GM12878 (cell line): ENCODE results near the gene SAMHD1. TPM values are rescaled to one million over a fixed set of nuclear protein-coding genes. Genes with fewer than 3 reads are reported as not detected.

Experiments used
- ATAC-seq: fragments of 200-7000 bp; cut with Tn5 transposase; 3 replicates; pipeline ENCODE4 v1.9.1; 2020; ENCODE audit warnings: mild to moderate bottlenecking, moderate library complexity
- BruUV-seq: library from RNA; stranded (reverse); fragments of 400-500 nt; replicated peaks from 2 replicates; lab custom pipeline; 2021; lab: Mats Ljungman, UMichigan
- CTCF ChIA-PET: fragments of 300-600 bp; sonication (Branson Sonifier 250); formaldehyde crosslinking; extraction: SDS; loops from one replicate; lab custom pipeline; 2021; ENCODE audit warnings: inconsistent platforms; lab: Yijun Ruan, JAX
- POLR2A ChIA-PET: fragments of 350-600 bp; formaldehyde crosslinking; extraction: SDS; loops from one replicate; lab custom pipeline; 2021; ENCODE audit warnings: inconsistent platforms; lab: Charles Lee
- RAD21 ChIA-PET: fragments of 300-600 bp; sonication (Branson Sonifier 250); formaldehyde crosslinking; loops from one replicate; lab custom pipeline; 2023; ENCODE audit warnings: antibody characterized with exemption; ENCODE audit not compliant: unreplicated experiment; lab: Charles Lee
- SMC1A ChIA-PET: fragments of 300-600 bp; sonication (Branson Sonifier 250); formaldehyde crosslinking; loops from one replicate; lab custom pipeline; 2023; ENCODE audit not compliant: unreplicated experiment, uncharacterized antibody; lab: Charles Lee
- DNase-seq: peaks from one replicate; pipeline ENCODE4 v3.0.0-alpha.2; 2011; ENCODE audit warnings: low read depth, low spot score
- FAIRE-seq: peaks from 3 replicates; lab custom pipeline; 2011; peaks lifted over from hg19 to GRCh38; lab: Jason Lieb, UNC
- H2AFZ ChIP-seq: 2 replicates; pipeline ENCODE4 v1.6.0; 2011; ENCODE audit warnings: low read depth, low read length, control low read depth; ENCODE audit not compliant: control insufficient read depth
- H3K27ac ChIP-seq: 2 replicates; pipeline ENCODE4 v1.5.1; 2011; ENCODE audit warnings: control low read depth; ENCODE audit not compliant: control insufficient read depth, insufficient read depth
- H3K27me3 ChIP-seq, 2 experiments: replicated peaks in 1 of 2; 2 replicates each; pipeline versions ENCODE4 v1.6.0 to v1.6.1; 2011; ENCODE audit warnings: low read length in 1 of 2; ENCODE audit not compliant: control insufficient read depth in 2 of 2, insufficient read depth in 2 of 2
- H3K36me3 ChIP-seq, 2 experiments: 2 replicates each; pipeline ENCODE4 v1.5.1; 2011; ENCODE audit warnings: low read length in 1 of 2; ENCODE audit not compliant: control insufficient read depth in 2 of 2, insufficient read depth in 2 of 2
- H3K4me1 ChIP-seq: 2 replicates; pipeline ENCODE4 v1.6.1; 2011; ENCODE audit warnings: mild to moderate bottlenecking, low read length, moderate library complexity, mixed read lengths; ENCODE audit not compliant: control insufficient read depth, insufficient read depth
- H3K4me2 ChIP-seq: 2 replicates; pipeline ENCODE4 v1.6.0; 2011; ENCODE audit warnings: control low read depth; ENCODE audit not compliant: control insufficient read depth, insufficient read depth
- H3K4me3 ChIP-seq: fragments of 200-600 bp; sonication (generic); 2 replicates; pipeline ENCODE4 v1.5.1; 2016
- H3K79me2 ChIP-seq: 2 replicates; pipeline ENCODE4 v1.6.0; 2011; ENCODE audit warnings: low read length; ENCODE audit not compliant: control insufficient read depth, insufficient read depth
- H3K9ac ChIP-seq: 2 replicates; pipeline ENCODE4 v1.8.0; 2011; ENCODE audit warnings: low read length, control low read depth, mixed read lengths; ENCODE audit not compliant: control insufficient read depth, insufficient read depth
- H3K9me3 ChIP-seq: replicated peaks from 3 replicates; pipeline ENCODE4 v1.5.1; 2011; ENCODE audit warnings: mild to moderate bottlenecking, low read length; ENCODE audit not compliant: control insufficient read depth, insufficient read depth
- H4K20me1 ChIP-seq: 2 replicates; pipeline ENCODE4 v1.6.0; 2011; ENCODE audit not compliant: control insufficient read depth, insufficient read depth
- BHLHE40 ChIP-seq, 2 experiments: fragments of 450-650 bp in 1 of 2; IDR thresholded peaks; 2 replicates each; pipeline ENCODE4 v1.6.1; 2011 to 2017; ENCODE audit warnings: low read depth in 2 of 2, borderline replicate concordance in 1 of 2, improper control_type of control experiment in 1 of 2, low read length in 1 of 2, mild to moderate bottlenecking in 1 of 2
- CBFB ChIP-seq: IDR thresholded peaks from 2 replicates; pipeline ENCODE4 v1.6.1; 2016; ENCODE audit warnings: antibody characterized with exemption, low read depth
- ESRRA ChIP-seq: IDR thresholded peaks from 2 replicates; pipeline ENCODE4 v1.6.1; 2012; ENCODE audit warnings: mild to moderate bottlenecking, low read length, improper control_type of control experiment
- FOXM1 ChIP-seq: IDR thresholded peaks from 2 replicates; pipeline ENCODE4 v1.6.1; 2012; ENCODE audit warnings: low read depth, mild to moderate bottlenecking, inconsistent platforms, low read length, moderate library complexity
- IRF4 ChIP-seq: IDR thresholded peaks from 2 replicates; pipeline ENCODE4 v1.6.1; 2011; ENCODE audit warnings: low read depth, low read length
- KDM1A ChIP-seq: fragments of 200-600 bp; sonication (generic); IDR thresholded peaks from 2 replicates; pipeline ENCODE4 v1.6.1; 2016; ENCODE audit warnings: borderline replicate concordance
- SPI1 ChIP-seq: IDR thresholded peaks from 2 replicates; pipeline ENCODE4 v1.6.1; 2011; ENCODE audit warnings: low read depth, mild to moderate bottlenecking, low read length, moderate library complexity, borderline replicate concordance; ENCODE audit not compliant: insufficient read depth
- SREBF2 ChIP-seq: IDR thresholded peaks from 2 replicates; pipeline ENCODE4 v1.6.1; 2012; ENCODE audit warnings: mild to moderate bottlenecking, low read length
- ZNF274 ChIP-seq: IDR thresholded peaks from one replicate; pipeline ENCODE4 v1.8.0; 2011; ENCODE audit not compliant: insufficient read length, insufficient read depth
- WGBS: methylation state at CpG from one replicate; pipeline ENCODE4 v1.1.6; 2016; ENCODE audit warnings: low lambda C conversion rate; ENCODE audit not compliant: insufficient replicate concordance, insufficient coverage; ENCODE audit errors: missing lambda C conversion rate; 5-methylcytosine and 5-hydroxymethylcytosine counted together
- in situ Hi-C: fragments of 300-500 bp; cut with MboI; formaldehyde crosslinking; loops from 9 replicates; pipeline ENCODE4 v1.14.3; 2018; ENCODE audit warnings: mixed read lengths
- intact Hi-C: fragments of 100-400 bp; cut with micrococcal nuclease; formaldehyde crosslinking; loops from one replicate; pipeline ENCODE4 v1.14.2; 2022; ENCODE audit not compliant: unreplicated experiment
- polyA plus RNA-seq, 11 experiments: library from polyadenylated mRNA; depleted of rRNA in 4 of 11; unstranded in 6 of 11; stranded (reverse) in 5 of 11; fragments of >200 nt; fragmentation: Nextera tagmentation in 4 of 11; fragmentation: Illumina TruSeq in 1 of 11; extraction: Ambion mirVana in 4 of 11; extraction: Trizol in 1 of 11; gene quantifications; 1 replicate in 1 of 11; 2 replicates in 10 of 11; pipeline versions ENCODE4 v1.2.1 to v1.2.3, GENCODE V29; 2011 to 2016; ENCODE audit warnings: inconsistent platforms in 2 of 11, missing spikeins in 2 of 11, low read depth in 1 of 11
- total RNA-seq, 4 experiments: library from RNA; depleted of rRNA in 3 of 4; stranded (reverse); fragments of >200 nt in 3 of 4; fragmentation: Illumina TruSeq in 1 of 4; extraction: Trizol in 1 of 4; gene quantifications; 2 replicates each; pipeline versions ENCODE4 v1.2.1 to v1.2.3, GENCODE V29; 2013 to 2021
- TF ChIP-seq, protein P1 (sequence below): fragments of 450-650 bp; IDR thresholded peaks from 2 replicates; pipeline ENCODE4 v1.6.1; 2017; ENCODE audit warnings: borderline replicate concordance
- TF ChIP-seq, protein P2 (sequence below): fragments of 450-650 bp; IDR thresholded peaks from 2 replicates; pipeline ENCODE4 v1.6.1; 2017; ENCODE audit warnings: low read depth, mild to moderate bottlenecking, moderate library complexity
- TF ChIP-seq, protein P3 (sequence below): fragments of 150-350 bp; IDR thresholded peaks from 2 replicates; pipeline ENCODE4 v1.6.1; 2014; ENCODE audit warnings: mild to moderate bottlenecking, low read depth, low read length

SAMHD1 gene
- total and polyA plus RNA-seq, 10 of the 15 experiments (the other 5 are each of a cell fraction or from before 2014, with no cell fraction given): 20.5 to 47.9 (median 38.8) TPM

DNA sequence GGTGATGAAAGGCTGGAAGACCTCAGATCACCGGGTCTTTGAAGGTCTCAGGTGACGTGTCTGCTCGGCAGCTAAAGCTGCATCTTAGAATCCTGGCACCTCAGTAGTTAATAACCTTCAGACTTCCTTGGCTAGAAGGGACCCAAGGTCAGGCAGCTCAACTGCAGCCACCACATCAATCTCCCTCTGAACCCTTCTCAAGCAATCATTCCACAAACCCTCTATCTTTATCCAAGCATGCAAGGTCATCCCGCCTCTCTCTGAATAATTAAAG is 92.3 kb downstream of the SAMHD1 start:
- SMC1A ChIA-PET: interaction anchor here (1.2 to 13.5 kb wide), 3 partner anchors 12 to 67 kb away, joined by 3 to 105 read pairs (median 51); no protein-coding TSS in a partner anchor
- RAD21 ChIA-PET: interaction anchor here (0.6 to 9.7 kb wide), 4 partner anchors 13 to 52 kb away, joined by 3 to 215 read pairs (median 17); no protein-coding TSS in a partner anchor
- intact Hi-C loops (no loop called here), in situ Hi-C loops (no loop called here)
- Histone ChIP-seq H3K9ac (no peak overlapping the region), H3K4me2 (no peak overlapping the region), H3K4me3 (no peak overlapping the region), H3K79me2 (peaks cover 16% of the 10 kb centered on the region), H3K4me1 (peaks cover 13% of the 10 kb centered on the region), H3K9me3 (no peaks in the 10 kb centered on the region), H3K36me3 (no peaks in the 10 kb centered on the region; a peak in 1 of 4 replicates), H2AFZ (no peak overlapping the region), H3K27me3 (no peaks in the 10 kb centered on the region), H3K27ac (no peak overlapping the region), H4K20me1 (0 out of 2 replicates have a peak, but pooled peaks cover 3% of the 10 kb centered on the region)
- FAIRE-seq (no peak), DNase-seq (no peak), ATAC-seq (no peak)
- BruUV-seq: no TSS peak
- POLR2A ChIA-PET: interaction anchor here (1.6 to 12.4 kb wide), 3 partner anchors 12 to 23 kb away, joined by 4 to 114 read pairs (median 72); no protein-coding TSS in a partner anchor
- CTCF ChIA-PET: interaction anchor here (1.0 to 25.3 kb wide), 5 partner anchors 10 to 104 kb away, joined by 3 to 349 read pairs (median 4); no protein-coding TSS in a partner anchor
- over 99% methylated on average over 4 of the region's 4 CpGs for WGBS
- no peak for TF ChIP-seq BHLHE40 (IDR thresholded peaks at IDR 0.05; ENCODE audit: borderline replicate concordance in 1 of 2, low read depth in 2 of 2, low read length in 1 of 2)
- no peak for TF ChIP-seq SREBF2
- TF ChIP-seq FOXM1: no peak
- TF ChIP-seq, protein P1, sequence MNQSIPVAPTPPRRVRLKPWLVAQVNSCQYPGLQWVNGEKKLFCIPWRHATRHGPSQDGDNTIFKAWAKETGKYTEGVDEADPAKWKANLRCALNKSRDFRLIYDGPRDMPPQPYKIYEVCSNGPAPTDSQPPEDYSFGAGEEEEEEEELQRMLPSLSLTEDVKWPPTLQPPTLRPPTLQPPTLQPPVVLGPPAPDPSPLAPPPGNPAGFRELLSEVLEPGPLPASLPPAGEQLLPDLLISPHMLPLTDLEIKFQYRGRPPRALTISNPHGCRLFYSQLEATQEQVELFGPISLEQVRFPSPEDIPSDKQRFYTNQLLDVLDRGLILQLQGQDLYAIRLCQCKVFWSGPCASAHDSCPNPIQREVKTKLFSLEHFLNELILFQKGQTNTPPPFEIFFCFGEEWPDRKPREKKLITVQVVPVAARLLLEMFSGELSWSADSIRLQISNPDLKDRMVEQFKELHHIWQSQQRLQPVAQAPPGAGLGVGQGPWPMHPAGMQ: no peak
- no peak for TF ChIP-seq ZNF274
- TF ChIP-seq, protein P2, sequence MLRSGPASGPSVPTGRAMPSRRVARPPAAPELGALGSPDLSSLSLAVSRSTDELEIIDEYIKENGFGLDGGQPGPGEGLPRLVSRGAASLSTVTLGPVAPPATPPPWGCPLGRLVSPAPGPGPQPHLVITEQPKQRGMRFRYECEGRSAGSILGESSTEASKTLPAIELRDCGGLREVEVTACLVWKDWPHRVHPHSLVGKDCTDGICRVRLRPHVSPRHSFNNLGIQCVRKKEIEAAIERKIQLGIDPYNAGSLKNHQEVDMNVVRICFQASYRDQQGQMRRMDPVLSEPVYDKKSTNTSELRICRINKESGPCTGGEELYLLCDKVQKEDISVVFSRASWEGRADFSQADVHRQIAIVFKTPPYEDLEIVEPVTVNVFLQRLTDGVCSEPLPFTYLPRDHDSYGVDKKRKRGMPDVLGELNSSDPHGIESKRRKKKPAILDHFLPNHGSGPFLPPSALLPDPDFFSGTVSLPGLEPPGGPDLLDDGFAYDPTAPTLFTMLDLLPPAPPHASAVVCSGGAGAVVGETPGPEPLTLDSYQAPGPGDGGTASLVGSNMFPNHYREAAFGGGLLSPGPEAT: no peak
- no peak for TF ChIP-seq CBFB
- no peak for TF ChIP-seq KDM1A
- no peak for TF ChIP-seq IRF4
- no peak for TF ChIP-seq ESRRA
- TF ChIP-seq, protein P3, sequence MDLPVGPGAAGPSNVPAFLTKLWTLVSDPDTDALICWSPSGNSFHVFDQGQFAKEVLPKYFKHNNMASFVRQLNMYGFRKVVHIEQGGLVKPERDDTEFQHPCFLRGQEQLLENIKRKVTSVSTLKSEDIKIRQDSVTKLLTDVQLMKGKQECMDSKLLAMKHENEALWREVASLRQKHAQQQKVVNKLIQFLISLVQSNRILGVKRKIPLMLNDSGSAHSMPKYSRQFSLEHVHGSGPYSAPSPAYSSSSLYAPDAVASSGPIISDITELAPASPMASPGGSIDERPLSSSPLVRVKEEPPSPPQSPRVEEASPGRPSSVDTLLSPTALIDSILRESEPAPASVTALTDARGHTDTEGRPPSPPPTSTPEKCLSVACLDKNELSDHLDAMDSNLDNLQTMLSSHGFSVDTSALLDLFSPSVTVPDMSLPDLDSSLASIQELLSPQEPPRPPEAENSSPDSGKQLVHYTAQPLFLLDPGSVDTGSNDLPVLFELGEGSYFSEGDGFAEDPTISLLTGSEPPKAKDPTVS: no peak
- no peak for TF ChIP-seq SPI1
